Limb (tissue), 2 donors: Measurements from ENCODE around the gene UNC93B1.

ENCODE experiments used
- DNase-seq, 2 donors: peaks; one replicate each; pipeline ENCODE4 v3.0.0-alpha.2; 2016; ENCODE audit errors: extremely low spot score in 2 of 2

UNC93B1 gene

DNA sequence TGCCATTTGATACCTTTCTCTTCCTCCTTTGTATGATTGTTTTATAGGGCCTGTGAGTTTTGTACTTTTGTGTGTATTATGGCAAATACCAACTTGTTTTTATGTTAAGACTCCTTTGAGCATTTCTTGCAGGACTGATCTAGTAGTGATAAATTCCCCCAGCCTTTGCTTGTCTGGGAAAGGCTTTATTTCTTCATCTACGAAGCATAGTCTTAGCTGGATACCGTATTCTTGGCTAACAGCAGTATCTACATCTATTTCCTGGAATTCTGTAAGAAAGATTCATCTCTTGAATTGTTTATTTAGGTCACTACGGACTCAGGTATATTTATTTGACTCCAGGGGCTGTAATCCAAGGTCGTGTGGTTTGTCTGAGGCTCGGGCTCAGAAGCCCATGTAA lies 20.6 kb upstream of the UNC93B1 start:
- DNase-seq: no peak

DNA sequence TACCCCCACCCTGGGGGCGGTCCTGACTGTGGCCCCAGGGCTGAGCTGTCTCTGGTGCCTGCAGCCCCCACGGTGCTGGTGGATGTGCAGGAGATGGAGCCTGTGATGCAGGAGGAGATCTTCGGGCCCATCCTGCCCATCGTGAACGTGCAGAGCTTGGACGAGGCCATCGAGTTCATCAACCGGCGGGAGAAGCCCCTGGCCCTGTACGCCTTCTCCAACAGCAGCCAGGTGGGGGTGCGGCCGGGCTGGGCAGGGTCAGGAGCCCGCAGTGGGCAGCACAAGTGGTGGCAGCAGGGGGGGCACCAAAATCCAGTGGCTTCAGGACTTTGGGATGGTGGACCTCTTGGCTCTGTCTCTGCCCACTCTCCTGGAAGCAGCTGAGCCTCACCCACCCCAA lies 18.6 kb upstream of the UNC93B1 start:
- no peak for DNase-seq

DNA sequence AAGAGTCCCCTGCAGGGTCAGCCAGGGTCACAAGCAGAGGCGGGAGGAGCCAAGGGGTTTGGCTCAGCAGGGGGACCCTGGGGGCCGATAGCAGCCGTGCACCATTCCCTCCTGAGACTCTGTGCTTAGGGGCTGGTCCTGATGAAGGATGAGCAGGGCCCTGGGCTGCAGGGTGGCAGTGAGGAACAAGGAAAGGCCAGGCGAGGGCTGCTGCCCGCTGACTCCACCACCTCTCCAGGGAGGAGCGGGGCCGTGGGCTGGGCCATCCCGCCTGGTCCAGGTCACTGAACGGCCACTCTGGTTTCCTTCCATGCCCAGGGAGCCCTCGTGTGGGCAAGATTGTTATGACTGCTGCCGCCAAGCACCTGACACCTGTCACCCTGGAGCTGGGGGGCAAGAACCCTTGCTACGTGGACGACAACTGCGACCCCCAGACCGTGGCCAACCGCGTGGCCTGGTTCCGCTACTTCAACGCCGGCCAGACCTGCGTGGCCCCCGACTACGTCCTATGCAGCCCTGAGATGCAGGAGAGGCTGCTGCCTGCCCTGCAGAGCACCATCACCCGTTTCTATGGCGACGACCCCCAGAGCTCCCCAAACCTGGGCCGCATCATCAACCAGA lies 17.4 kb upstream of the UNC93B1 start:
- DNase-seq: no peak

DNA sequence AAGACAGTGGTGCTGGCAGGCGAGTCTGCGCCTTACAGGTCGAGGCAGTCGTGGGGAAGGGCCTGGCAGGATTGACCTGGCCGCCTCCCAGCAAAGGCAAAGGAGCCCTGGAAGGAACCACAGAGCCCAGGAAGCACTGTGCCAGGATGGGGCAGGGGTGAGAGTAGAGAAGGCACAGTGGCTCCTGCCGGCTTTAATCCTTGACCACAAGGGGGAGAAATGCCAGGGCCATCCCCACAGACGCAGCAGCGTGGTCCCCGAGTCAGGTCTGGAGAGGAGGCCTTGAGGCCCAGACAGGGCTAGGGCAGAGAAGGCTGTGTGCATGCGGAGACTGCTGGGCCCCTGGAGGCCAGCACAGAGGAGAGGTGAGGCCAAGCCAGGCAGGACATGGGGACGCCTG lies 16.7 kb upstream of the UNC93B1 start:
- no peak for DNase-seq

DNA sequence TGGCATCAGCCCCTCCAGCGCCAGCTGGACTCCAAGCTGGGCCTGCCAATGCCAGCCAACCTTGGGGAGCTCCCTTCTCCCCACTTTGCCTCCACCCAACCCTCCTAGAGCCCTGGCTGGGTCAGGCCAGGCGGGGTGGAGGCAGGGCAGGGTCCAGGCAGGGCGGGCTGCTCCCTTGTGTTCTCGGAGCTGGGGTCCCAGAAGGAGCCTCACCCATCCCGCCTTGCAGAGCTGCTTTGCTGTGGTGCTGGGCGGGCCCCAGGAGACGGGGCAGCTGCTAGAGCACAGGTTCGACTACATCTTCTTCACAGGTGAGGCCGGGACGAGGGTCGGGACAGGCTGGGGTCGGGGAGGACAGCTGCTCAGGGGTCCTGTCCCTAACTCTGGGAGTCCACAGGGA lies 15.6 kb upstream of the UNC93B1 start:
- DNase-seq: no peak

DNA sequence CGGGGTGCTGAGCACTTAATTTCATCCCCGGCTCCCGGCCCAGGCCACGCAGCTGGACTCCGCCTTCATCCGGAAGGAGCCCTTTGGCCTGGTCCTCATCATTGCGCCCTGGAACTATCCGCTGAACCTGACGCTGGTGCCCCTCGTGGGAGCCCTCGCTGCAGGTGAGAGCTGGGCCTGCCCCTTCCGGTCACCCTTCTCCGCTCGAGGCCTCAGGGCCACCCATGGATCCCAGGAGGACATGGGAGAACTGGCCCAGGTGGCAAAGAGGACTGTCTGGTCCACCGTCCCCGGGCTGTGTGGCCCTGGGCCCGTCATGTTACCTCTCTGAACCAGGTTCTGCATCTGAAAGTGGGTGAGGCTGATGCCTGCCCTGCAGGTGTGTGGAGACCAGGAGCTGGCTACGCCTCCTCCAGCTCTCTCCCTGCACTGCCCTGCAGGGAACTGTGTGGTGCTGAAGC lies 14.9 kb upstream of the UNC93B1 start:
- no peak for DNase-seq

DNA sequence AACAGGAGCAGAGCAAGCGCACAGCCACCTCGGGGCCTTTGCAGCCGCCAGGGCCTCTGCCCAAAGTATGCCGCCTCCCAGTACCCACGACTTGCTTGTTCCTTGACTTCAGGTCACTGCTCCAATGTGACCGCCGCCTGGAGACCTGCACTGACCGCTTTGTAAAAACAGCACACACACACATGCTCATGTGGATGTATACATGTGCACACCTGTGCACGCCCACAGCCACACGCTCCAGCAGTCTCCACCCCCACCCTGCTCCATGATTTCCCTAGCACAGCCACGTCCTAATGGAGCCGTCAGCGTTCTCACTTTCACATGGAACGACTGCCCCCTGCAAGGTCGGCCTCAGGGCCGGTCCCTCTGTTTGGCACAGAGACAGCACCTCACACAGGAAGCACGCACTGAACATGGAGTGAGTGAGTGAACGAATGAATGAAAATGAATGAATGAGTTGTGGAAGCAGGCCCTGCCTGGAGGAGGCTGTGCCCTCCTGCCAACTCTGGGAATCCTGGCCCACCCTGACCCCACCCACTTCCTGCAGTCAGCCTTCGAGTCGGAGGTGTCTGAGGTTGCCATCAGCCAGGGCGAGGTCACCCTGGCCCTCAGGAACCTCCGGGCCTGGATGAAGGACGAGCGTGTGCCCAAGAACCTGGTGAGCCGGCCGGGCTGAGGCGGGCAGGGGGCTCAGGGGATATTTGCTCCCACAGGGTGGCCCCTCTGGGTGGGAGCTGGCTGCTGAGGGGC lies 14.3 kb upstream of the UNC93B1 start:
- no peak for DNase-seq

DNA sequence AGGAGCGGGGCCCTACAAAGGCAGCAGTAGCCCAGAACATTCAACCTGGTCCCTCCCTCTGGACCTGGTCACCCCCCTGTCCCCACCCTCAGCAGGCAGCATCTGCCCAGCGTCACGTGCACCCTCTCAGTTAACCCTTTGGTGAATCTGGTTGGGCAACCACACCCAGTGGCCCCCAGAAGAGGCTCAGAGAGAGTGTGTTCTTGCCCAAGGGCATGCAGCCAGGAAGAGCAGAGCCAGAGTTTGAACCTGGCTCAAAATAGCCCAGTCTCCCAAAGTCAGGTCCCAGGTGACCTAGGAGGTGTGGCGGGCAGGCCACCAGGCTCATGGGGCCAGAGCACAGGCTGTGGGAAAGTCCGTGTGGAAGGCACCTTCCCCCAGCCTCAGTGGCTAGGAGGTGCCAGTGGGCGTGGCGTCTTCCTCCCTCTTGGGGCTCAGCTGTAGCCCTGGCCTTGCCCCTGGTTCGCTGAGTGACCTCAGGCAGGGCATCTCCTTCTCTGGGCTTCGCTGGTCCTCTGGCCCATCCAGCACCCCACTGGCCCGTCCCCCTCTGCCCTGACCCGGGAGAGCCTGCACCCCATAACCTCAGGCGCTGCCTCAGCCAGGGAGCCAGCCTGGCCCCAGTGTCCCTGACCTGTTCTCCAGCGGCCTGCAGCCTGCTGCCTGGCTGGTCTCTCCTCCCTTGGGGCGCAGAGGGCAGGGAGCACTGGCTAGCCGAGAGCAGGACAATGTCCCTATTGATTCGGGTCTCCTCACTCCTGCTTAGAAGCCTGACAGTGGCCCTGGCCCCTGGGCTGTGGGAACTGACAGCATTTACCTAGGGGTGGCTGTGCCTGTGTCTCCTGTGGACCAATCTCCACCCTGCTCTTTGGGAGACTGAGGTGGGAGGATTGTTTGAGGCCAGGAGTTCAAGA lies 13.3 kb upstream of the UNC93B1 start:
- no peak for DNase-seq

DNA sequence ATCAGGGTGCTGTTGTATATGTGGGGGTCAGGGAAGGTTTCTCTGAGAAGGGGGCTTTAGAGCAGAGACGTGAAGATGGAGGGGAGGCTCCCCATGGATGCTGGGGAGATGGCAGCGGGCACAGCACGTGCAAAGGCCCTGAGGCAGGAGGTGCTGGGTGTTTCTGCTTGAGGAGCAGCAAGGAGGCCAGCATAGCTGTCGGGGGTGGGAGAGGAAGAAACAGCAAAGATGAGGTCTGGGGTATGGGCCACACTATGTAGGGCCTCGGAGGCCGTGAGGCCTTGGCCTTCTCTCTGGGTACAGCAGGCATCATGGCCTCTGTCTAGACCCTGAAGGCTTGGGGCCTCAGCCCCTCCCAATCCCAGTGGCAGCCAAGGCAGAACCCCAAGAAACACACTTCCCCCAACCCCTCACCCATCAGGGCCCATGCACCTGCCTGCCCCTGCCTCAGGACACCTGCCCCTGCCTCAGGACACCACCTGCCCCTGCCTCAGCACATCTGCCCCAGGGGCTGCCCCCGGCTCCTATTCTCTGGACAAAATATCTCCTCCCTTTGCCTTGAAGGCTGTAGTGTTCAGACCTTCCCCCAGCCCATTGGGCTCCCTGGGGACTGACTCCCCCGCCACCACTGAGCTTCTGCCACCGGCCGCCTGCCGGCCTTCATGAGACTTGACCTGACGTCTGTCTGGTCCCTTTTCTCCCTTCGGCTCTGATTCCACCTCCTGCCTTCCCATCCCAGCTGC lies 12.4 kb upstream of the UNC93B1 start:
- DNase-seq: no peak

DNA sequence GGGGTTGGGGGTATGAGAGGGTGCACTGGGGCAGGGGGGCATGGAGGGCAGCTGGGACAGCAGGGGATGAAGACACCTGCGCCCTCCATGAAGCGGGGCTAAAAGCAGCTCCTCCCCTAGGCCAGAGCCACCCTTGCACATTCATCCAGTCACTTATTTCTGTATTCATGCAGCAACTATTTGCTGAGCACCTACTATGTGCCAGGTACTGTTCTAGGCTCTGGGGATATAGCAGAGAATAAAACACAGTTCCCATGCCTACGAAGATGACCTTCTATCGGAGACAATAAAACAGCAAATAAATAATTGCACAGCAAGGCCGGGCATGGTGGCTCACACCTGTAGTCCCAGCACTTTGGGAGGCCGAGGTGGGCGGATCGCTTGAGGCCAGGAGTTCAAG lies 11.6 kb upstream of the UNC93B1 start:
- DNase-seq: no peak

DNA sequence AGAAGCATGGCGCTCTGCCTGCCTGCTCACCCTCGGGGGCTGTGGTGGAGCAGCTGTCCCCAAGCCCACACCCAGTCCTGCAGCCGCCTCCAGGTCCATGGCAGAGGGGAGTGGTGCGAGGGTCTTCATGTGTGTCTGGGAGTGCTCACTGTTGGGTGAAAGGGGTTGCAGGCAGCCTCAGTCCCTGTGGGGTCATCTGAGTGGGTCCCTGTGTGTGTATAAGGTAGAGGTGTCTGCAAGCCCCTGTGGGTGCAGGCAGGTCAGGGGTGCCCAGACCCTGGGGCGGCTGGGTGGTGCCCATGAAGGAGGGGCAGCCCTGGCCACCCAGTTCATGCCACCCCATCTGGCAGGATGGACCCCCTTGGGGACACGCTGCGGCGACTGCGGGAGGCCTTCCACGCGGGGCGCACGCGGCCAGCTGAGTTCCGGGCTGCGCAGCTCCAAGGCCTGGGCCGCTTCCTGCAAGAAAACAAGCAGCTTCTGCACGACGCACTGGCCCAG lies 11.1 kb upstream of the UNC93B1 start:
- DNase-seq: no peak

DNA sequence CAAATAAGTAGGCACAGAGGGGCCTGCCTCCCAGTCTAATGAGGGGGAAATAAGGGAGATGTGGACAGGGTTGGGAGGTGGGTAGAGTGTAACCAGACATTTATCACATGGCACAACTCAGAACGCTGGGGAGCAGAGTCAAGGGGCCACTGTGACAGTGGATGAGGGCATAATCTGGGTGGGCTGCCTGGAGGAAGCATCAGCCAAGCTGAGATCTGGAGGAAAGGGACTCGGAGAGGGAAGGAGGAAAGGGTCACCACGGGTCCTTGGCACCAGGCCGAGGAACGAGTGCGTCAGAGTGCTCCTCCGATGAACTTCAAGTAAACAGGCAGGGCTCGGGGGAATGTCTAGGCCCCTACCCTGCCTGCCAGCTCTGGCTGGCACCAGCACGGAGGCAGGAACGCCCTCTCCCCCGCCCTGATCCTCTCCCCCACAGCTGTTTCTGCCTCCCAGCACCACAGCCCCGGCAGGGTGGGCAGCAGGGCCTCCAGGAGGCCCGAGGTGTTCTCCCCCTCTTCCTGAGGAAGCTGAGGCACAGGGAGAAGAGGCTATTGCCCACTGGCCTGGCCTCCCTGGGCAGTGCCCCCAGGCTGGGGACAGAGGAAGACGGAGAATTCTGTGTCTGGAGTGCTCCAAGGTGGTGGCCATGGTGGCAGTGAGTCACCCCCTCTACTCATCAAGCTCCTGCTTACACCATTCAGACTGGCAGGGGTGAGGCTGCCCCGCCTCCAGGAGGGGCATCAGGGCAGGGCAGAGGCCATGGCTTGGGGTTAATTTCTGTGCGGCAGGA lies 10.5 kb upstream of the UNC93B1 start:
- DNase-seq: no peak

DNA sequence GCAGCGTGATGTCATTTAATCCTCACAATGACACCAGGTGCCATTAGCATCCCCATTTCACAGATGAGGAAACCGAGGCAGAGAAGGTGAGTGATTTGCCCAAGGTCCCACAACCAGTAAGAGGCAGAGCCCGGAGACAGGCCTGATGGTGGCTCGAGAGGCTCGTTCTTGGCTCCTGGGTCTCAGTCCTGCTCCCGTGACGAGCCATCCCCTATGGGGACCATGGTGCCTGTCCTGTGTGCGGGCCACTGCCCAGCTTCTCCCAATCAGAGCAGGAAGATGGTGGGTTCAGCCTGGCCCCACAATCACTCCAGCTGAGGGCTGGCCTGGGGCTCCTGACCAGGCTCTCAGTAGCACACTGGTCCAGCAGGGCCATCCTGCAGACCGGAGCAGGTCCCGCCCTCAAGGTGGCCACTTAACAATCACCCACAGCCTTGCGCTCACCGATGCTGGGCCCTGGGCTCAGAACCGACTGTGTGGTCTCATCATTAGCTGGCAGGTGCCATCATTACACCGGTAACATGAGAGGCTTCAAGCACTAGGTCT lies 9.8 kb upstream of the UNC93B1 start:
- no peak for DNase-seq

DNA sequence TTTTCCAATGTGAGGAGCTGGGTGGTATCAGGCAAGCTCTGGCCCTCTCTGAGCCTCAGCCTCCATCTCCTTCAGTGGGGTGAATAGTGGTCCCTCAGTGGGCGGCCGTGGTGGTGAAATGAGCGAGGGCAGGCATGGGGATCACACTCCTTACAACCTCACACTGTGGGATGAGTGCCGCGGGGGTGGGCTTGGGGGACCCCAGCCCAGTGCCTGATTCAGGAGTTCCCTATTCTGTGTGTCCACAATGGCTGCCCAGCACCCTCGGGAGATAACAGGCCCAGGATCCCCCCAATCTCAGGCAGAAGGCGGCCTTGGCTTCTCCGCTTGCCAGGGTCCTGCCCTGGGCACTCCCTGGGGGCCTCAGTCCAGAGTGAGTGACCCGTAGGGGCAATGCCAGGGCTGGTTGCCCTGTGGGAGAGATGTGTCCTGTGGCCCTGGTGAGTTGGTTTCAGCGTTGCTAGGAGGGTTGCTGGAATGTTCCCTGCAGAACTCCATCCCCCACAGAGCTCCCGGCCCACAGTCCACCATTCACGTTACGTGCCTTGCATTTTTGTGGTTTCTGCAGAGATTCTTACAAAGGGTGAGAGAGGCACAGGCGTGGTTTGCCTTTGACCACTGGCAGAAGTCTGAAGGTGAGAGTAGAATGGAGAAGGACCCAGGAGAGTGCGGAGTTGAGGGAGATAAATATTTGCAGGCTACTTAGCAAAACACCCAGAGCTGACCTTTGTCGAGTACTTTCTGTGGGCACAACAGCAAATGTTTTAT lies 9.1 kb upstream of the UNC93B1 start:
- DNase-seq: no peak

DNA sequence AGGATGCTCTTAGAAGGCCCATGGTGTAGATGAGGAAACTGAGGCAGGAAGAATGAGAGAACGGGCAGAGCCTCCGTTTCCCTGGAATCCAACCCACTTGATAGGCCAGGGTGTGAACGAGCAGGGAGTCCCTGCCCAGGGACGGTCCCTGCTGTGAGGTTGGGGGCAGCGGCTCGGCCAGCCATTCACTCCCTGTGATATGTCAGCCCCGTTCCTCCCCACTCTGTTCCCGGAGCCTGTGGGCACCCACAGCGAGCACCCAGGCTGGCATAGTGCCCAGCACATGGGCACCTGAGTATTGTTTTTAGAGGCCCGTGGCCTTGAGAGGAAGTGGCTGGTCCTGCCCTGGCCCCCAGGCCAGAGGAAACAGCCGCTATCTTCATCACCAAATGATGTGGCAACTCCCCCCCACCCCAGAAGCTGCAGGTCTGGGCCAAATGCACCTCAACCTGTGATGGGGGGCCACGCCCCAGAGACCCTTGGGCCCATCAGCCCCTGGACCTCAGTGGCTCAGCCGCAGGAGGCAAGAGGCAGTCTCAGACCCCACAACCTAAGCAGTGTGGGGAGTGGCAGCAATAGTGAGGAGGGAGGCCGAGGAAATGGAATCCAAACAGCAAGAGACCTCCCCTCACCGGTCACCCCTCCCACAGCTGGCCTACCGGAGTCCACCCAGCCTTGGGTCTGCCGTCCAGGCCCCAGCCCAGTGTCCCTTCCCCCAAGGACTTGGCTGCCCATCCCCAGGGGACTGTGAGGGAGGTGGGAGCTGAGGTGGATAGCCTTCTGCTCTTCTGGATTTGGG lies 8.3 kb upstream of the UNC93B1 start:
- no peak for DNase-seq

DNA sequence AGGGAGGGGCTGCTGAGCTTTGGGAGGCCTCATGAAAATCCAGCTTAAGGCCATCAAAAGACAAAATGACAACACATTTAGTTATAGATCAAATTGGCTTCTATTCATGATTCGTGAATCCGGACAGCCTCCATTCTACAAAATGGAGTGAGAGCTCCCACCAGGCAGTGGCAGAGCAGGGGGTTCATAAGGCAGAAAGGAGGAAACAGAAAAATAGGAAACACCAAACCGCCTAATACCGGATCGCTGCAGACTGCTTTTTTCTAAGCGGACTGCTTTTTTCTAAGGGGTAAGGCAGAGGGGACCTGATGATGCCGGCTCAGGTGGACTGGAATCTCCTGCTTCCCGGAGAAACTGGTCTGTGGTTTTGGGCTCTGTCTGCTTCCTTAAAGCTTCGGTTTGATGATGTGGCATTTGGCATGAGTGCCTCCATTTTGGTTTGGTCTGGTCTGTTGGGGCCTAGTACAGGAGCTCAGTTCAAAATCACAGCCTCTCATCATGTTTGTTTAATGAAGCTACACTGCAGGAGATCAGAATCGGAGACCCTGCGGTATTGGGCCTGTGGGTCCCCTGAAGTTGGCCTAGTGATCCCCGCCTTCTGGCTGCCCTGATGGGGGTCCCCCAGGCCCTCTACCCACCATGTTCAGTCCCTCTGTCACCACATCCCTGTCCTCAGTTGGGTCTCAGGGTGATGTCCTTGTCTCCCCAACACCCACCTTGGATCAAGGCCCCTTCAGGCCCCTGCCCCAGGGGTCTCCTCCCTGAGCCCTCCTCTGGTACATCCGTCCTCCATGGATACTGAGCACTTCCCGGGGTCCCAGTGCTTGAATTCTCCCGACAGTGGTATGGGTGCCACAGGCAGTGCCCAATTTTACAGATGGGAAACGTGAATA lies 7.4 kb upstream of the UNC93B1 start:
- DNase-seq: no peak
